H1 (cell line): Measurements from ENCODE around the gene PLLP. TPM values are rescaled to one million over a fixed set of nuclear protein-coding genes. Genes with fewer than 3 reads are reported as not detected.

Source experiments
- CTCF ChIA-PET: fragments of 300-600 bp; sonication (Branson Sonifier 250); formaldehyde crosslinking; loops from one replicate; lab custom pipeline; 2021; ENCODE audit not compliant: partially characterized antibody; lab: Charles Lee
- POLR2A ChIA-PET: fragments of 300-600 bp; sonication (Branson Sonifier 250); formaldehyde crosslinking; loops from one replicate; lab custom pipeline; 2021; ENCODE audit warnings: inconsistent platforms; ENCODE audit not compliant: partially characterized antibody; lab: Charles Lee
- DNase-seq, 2 experiments: peaks; one replicate each; pipeline versions ENCODE4 v3.0.0 to v3.0.0-alpha.2; 2010 to 2022; ENCODE audit warnings: low spot score in 2 of 2, low read depth in 1 of 2, mixed read lengths in 1 of 2
- FAIRE-seq: peaks from 2 replicates; lab custom pipeline; 2011; peaks lifted over from hg19 to GRCh38; lab: Jason Lieb, UNC
- H2AFZ ChIP-seq: 2 replicates; pipeline ENCODE4 v1.8.1; 2012; ENCODE audit warnings: low read length, inconsistent platforms
- H2AK5ac ChIP-seq: 2 replicates; pipeline ENCODE4 v1.6.1; 2013; ENCODE audit warnings: low read depth, low read length
- H2BK120ac ChIP-seq: replicated peaks from 2 replicates; pipeline ENCODE3; 2013; ENCODE audit warnings: low read depth, low read length, inconsistent platforms
- H2BK12ac ChIP-seq: 2 replicates; pipeline ENCODE4 v1.6.1; 2013; ENCODE audit warnings: low read depth, low read length
- H2BK15ac ChIP-seq: 2 replicates; pipeline ENCODE4 v1.6.1; 2013; ENCODE audit warnings: low read length
- H2BK20ac ChIP-seq: 2 replicates; pipeline ENCODE4 v1.6.1; 2013; ENCODE audit warnings: low read length
- H2BK5ac ChIP-seq: 2 replicates; pipeline ENCODE4 v1.6.1; 2013; ENCODE audit warnings: low read depth, low read length
- H3K14ac ChIP-seq: 2 replicates; pipeline ENCODE4 v1.6.1; 2013; ENCODE audit warnings: inconsistent platforms; ENCODE audit not compliant: insufficient read length
- H3K18ac ChIP-seq: 2 replicates; pipeline ENCODE4 v1.6.1; 2013; ENCODE audit warnings: low read length; ENCODE audit errors: extremely low read depth
- H3K23ac ChIP-seq: 2 replicates; pipeline ENCODE4 v1.6.1; 2013; ENCODE audit warnings: inconsistent platforms; ENCODE audit not compliant: insufficient read length
- H3K23me2 ChIP-seq: 2 replicates; pipeline ENCODE4 v1.6.1; 2013; ENCODE audit warnings: low read depth, low read length
- H3K27ac ChIP-seq: 2 replicates; pipeline ENCODE4 v1.6.1; 2011; ENCODE audit warnings: low read depth, low read length, inconsistent platforms
- H3K27me3 ChIP-seq, 4 experiments: replicated peaks in 1 of 4; 1 replicate in 1 of 4; 2 replicates in 3 of 4; pipeline versions ENCODE4 v1.6.1 to v1.8.1; 2011 to 2013; ENCODE audit warnings: low read length in 3 of 4, mild to moderate bottlenecking in 3 of 4, inconsistent platforms in 2 of 4, mixed read lengths in 2 of 4, moderate library complexity in 1 of 4; ENCODE audit not compliant: control insufficient read depth in 3 of 4, insufficient read depth in 3 of 4; ENCODE audit errors: extremely low read depth in 1 of 4
- H3K36me3 ChIP-seq, 4 experiments: 2 replicates each; pipeline versions ENCODE4 v1.6.1 to v1.8.1; 2011 to 2013; ENCODE audit warnings: mild to moderate bottlenecking in 4 of 4, low read length in 3 of 4, moderate library complexity in 2 of 4, control low read depth in 1 of 4, inconsistent platforms in 1 of 4; ENCODE audit not compliant: insufficient read depth in 4 of 4, control insufficient read depth in 2 of 4
- H3K4ac ChIP-seq: replicated peaks from 2 replicates; pipeline ENCODE3; 2013; ENCODE audit warnings: low read length, low read depth, mixed read lengths, inconsistent platforms; ENCODE audit not compliant: insufficient read length
- H3K4me1 ChIP-seq, 4 experiments: replicated peaks in 1 of 4; 1 replicate in 1 of 4; 2 replicates in 3 of 4; pipeline versions ENCODE4 v1.6.1 to v1.8.1; 2011 to 2013; ENCODE audit warnings: low read length in 3 of 4, inconsistent platforms in 2 of 4, mixed read lengths in 1 of 4; ENCODE audit not compliant: insufficient read depth in 4 of 4, control insufficient read depth in 3 of 4
- H3K4me2 ChIP-seq, 2 experiments: 2 replicates each; pipeline versions ENCODE4 v1.6.1 to v1.8.1; 2011 to 2013; ENCODE audit warnings: low read depth in 2 of 2, low read length in 2 of 2, control low read depth in 1 of 2, inconsistent platforms in 1 of 2, mild to moderate bottlenecking in 1 of 2; ENCODE audit not compliant: insufficient read depth in 1 of 2
- H3K4me3 ChIP-seq, 4 experiments: fragments of 200-600, 300-600 bp in 1 of 4; sonication (generic), shearing (Covaris generic), sonication (Bioruptor Twin) in 1 of 4; 2 replicates each; pipeline versions ENCODE4 v1.5.1 to v1.8.1; 2011 to 2016; ENCODE audit warnings: low read length in 4 of 4, low read depth in 3 of 4, control low read depth in 2 of 4, inconsistent platforms in 2 of 4, mild to moderate bottlenecking in 2 of 4, mixed read lengths in 1 of 4, moderate library complexity in 1 of 4; ENCODE audit not compliant: insufficient read depth in 2 of 4; ENCODE audit errors: extremely low read depth in 1 of 4
- H3K56ac ChIP-seq: replicated peaks from 2 replicates; pipeline ENCODE3; 2013; ENCODE audit warnings: low read depth, mild to moderate bottlenecking, mixed read lengths, low read length, inconsistent platforms; ENCODE audit not compliant: insufficient read length
- H3K79me1 ChIP-seq: 2 replicates; pipeline ENCODE4 v1.6.1; 2013; ENCODE audit warnings: low read depth, low read length, control low read depth
- H3K79me2 ChIP-seq, 2 experiments: 2 replicates each; pipeline versions ENCODE4 v1.6.1 to v1.8.1; 2012 to 2013; ENCODE audit warnings: low read length in 2 of 2, mild to moderate bottlenecking in 2 of 2, inconsistent platforms in 1 of 2; ENCODE audit not compliant: insufficient read depth in 2 of 2, control insufficient read depth in 1 of 2
- H3K9ac ChIP-seq, 4 experiments: replicated peaks in 1 of 4; 1 replicate in 1 of 4; 2 replicates in 3 of 4; pipeline versions ENCODE4 v1.6.1 to v1.8.1; 2011 to 2013; ENCODE audit warnings: low read depth in 3 of 4, low read length in 3 of 4, control low read depth in 2 of 4, mild to moderate bottlenecking in 2 of 4, moderate library complexity in 2 of 4, inconsistent platforms in 1 of 4; ENCODE audit errors: extremely low read depth in 1 of 4
- H3K9me3 ChIP-seq, 2 experiments: 2 replicates each; pipeline versions ENCODE4 v1.6.1 to v1.8.1; 2012 to 2013; ENCODE audit warnings: mild to moderate bottlenecking in 2 of 2, moderate library complexity in 2 of 2, control low read depth in 1 of 2, inconsistent platforms in 1 of 2, low read depth in 1 of 2, low read length in 1 of 2, mixed read lengths in 1 of 2; ENCODE audit not compliant: insufficient read depth in 2 of 2
- H4K20me1 ChIP-seq, 2 experiments: replicated peaks in 1 of 2; 2 replicates each; pipeline versions ENCODE3 to v1.8.1; 2011 to 2013; ENCODE audit warnings: inconsistent platforms in 2 of 2, low read length in 2 of 2, mild to moderate bottlenecking in 1 of 2; ENCODE audit not compliant: insufficient read depth in 2 of 2, control insufficient read depth in 1 of 2
- H4K5ac ChIP-seq: 2 replicates; pipeline ENCODE4 v1.6.1; 2013; ENCODE audit warnings: low read length, low read depth, mixed read lengths, inconsistent platforms; ENCODE audit not compliant: insufficient read length
- H4K8ac ChIP-seq: 2 replicates; pipeline ENCODE4 v1.8.0; 2013; ENCODE audit warnings: mild to moderate bottlenecking, moderate library complexity, low read length, inconsistent platforms; ENCODE audit not compliant: insufficient read depth; ENCODE audit errors: extremely low read depth
- H4K91ac ChIP-seq: replicated peaks from 2 replicates; pipeline ENCODE3; 2013; ENCODE audit warnings: low read length, mixed read lengths, inconsistent platforms; ENCODE audit not compliant: insufficient read length
- BACH1 ChIP-seq: IDR thresholded peaks from 2 replicates; pipeline ENCODE4 v1.6.1; 2012; ENCODE audit warnings: low read length, improper control_type of control experiment
- BRCA1 ChIP-seq: IDR thresholded peaks from 2 replicates; pipeline ENCODE4 v1.6.1; 2012; ENCODE audit warnings: low read depth, low read length, improper control_type of control experiment
- CHD2 ChIP-seq: IDR thresholded peaks from 2 replicates; pipeline ENCODE4 v1.6.1; 2012; ENCODE audit warnings: low read length, improper control_type of control experiment
- CREB1 ChIP-seq: IDR thresholded peaks from 2 replicates; pipeline ENCODE4 v1.6.1; 2012; ENCODE audit warnings: inconsistent platforms
- HDAC6 ChIP-seq: IDR thresholded peaks from one replicate; pipeline ENCODE4 v1.7.1; 2012; ENCODE audit warnings: low read depth, mild to moderate bottlenecking, inconsistent platforms, low read length, moderate library complexity
- JUND ChIP-seq: IDR thresholded peaks from 2 replicates; pipeline ENCODE4 v1.6.1; 2011; ENCODE audit warnings: mild to moderate bottlenecking, improper control_type of control experiment, low read length
- KDM4A ChIP-seq: IDR thresholded peaks from one replicate; pipeline ENCODE4 v1.7.1; 2012; ENCODE audit warnings: low read depth, mild to moderate bottlenecking, moderate library complexity, low read length, inconsistent platforms; ENCODE audit not compliant: severe bottlenecking
- NANOG ChIP-seq: IDR thresholded peaks from 2 replicates; pipeline ENCODE4 v1.6.1; 2011; ENCODE audit warnings: low read length, low read depth, mild to moderate bottlenecking, inconsistent platforms; ENCODE audit not compliant: insufficient read depth, poor library complexity, severe bottlenecking
- SIN3A ChIP-seq, 2 experiments: IDR thresholded peaks in 1 of 2; conservative IDR thresholded peaks in 1 of 2; 2 replicates each; pipeline ENCODE4 v1.6.1; 2011 to 2012; ENCODE audit warnings: low read length in 2 of 2, improper control_type of control experiment in 1 of 2, low read depth in 1 of 2, mild to moderate bottlenecking in 1 of 2
- TAF1 ChIP-seq: IDR thresholded peaks from 2 replicates; pipeline ENCODE4 v1.6.1; 2011; ENCODE audit warnings: mild to moderate bottlenecking, low read depth, low read length
- TEAD4 ChIP-seq: IDR thresholded peaks from 2 replicates; pipeline ENCODE4 v1.6.1; 2012; ENCODE audit warnings: low read depth, low read length, inconsistent platforms, mixed read lengths
- WGBS, 2 experiments: shearing (Covaris generic) in 1 of 2; methylation state at CpG; one replicate each; pipeline versions ENCODE4 v1.1.6 to v1.1.7; 2013 to 2015; ENCODE audit warnings: low lambda C conversion rate in 2 of 2, mixed read lengths in 2 of 2, inconsistent platforms in 1 of 2, low coverage in 1 of 2, missing lambda C conversion rate in 1 of 2; ENCODE audit not compliant: insufficient replicate concordance in 2 of 2, insufficient coverage in 1 of 2, insufficient read length in 1 of 2; ENCODE audit errors: extremely low coverage in 1 of 2, missing lambda C conversion rate in 1 of 2; 5-methylcytosine and 5-hydroxymethylcytosine counted together
- polyA plus RNA-seq, 7 experiments: library from polyadenylated mRNA; depleted of rRNA in 3 of 7; stranded (reverse) in 5 of 7; unstranded in 2 of 7; fragments of >200 nt in 5 of 7; fragments of 200-250 nt in 2 of 7; gene quantifications; 1 replicate in 5 of 7; 2 replicates in 1 of 7; 4 replicates in 1 of 7; pipeline versions ENCODE4 v1.2.1 to v1.2.3, GENCODE V29; 2011 to 2013; ENCODE audit warnings: missing spikeins in 2 of 7, mixed read lengths in 2 of 7
- total RNA-seq: library from RNA; stranded (reverse); fragmentation: NEBNext Ultra II Directional; extraction: Animal tissue kit (Norgen Biotek cat#: 25700); gene quantifications from 2 replicates; pipeline ENCODE4 v1.2.1, GENCODE V29; 2021

The PLLP gene
- total and polyA plus RNA-seq, 2 of the 8 experiments (the other 6 are each of a cell fraction or from before 2014, with no cell fraction given), result 2.9 to 10.6 TPM

DNA sequence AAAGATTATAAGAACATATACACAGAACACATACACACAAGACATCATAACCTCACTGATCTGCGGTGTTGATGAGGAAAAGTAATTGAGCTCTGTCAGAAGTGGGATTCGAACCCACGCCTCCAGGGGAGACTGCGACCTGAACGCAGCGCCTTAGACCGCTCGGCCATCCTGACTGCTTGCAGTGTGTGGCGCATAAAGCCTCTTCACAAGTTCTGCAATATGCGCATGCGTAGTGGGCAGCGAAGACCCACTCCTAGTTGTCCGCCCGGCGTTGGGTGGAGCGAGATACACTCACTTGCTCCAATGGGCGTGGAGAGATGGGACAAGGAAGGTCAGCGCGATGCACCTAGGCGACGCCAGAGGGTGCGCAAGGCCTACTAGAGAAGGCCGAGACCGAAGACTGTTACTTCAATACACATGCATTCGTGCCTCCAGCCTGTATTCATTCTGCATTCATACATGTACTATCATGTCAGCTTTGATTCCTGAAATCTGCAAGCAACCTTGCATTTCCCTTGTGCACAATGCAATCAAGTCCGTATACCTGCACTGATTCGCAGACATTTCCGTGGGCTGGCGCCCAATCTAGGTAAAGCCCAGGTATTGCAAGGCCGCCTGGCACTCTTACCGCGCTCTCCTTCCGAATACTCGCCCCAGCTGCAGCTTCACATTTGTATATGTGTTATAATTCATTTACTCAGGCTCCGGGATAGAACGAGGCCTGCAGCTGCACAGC, 16.1 kb upstream of the PLLP start:
- no peak overlapping the region for H3K23ac ChIP-seq
- no peak overlapping the region for H2BK15ac ChIP-seq
- peak overlapping the region; percentile 53 to 91 for H3K4me2 ChIP-seq
- H3K36me3 ChIP-seq, result no peaks in the 10 kb centered on the region
- no peak overlapping the region for H2BK120ac ChIP-seq
- ChIA-PET POLR2A (interaction anchor here (0.9 to 5.0 kb wide), 5 partner anchors 17 to 225 kb away, joined by 3 to 47 read pairs (median 4); partner anchors contain the start of genes POLR2C, PSME3IP1 and RSPRY1), CTCF (interaction anchor here (0.6 to 18.2 kb wide), 26 partner anchors 8 to 338 kb away, joined by 3 to 513 read pairs (median 4); partner anchors contain the start of gene CCL17)
- no peak overlapping the region for H3K56ac ChIP-seq
- H3K27me3 ChIP-seq, result peaks cover 0 to 6% (median 2%) of the 10 kb centered on the region in 4 experiments; a peak in 2 of 7 replicates
- H2BK5ac ChIP-seq, result peak overlapping the region; percentile 9; the same call in 1 of the 2 replicates
- peak overlapping the region in 1 of 4 experiments; percentile 28; a peak in 2 of 7 replicates for H3K9ac ChIP-seq
- H3K4ac ChIP-seq, result no peak overlapping the region
- no peak overlapping the region for H3K27ac ChIP-seq
- H3K14ac ChIP-seq, result no peak overlapping the region
- no peak overlapping the region for H2AK5ac ChIP-seq
- no peak overlapping the region for H4K5ac ChIP-seq
- H3K23me2 ChIP-seq, result peaks cover 6% of the 10 kb centered on the region; the same call in 1 of the 2 replicates
- no peaks in the 10 kb centered on the region for H4K20me1 ChIP-seq
- H3K4me1 ChIP-seq, result peaks cover 0 to 5% (median 2%) of the 10 kb centered on the region in 4 experiments; a peak in 3 of 7 replicates
- peak; percentile 98 to 100 for DNase-seq
- peak overlapping the region; percentile 8 for H4K91ac ChIP-seq
- H3K4me3 ChIP-seq, result peak overlapping the region; percentile 76 to 90 (median 82)
- no peaks in the 10 kb centered on the region for H3K79me1 ChIP-seq
- H3K18ac ChIP-seq, result no peak overlapping the region
- WGBS, 2 experiments, result 2% methylated on average over 36 of the region's 36 CpGs; no CpG with 5 or more reads in 1 of the 2 experiments
- 0 out of 2 replicates have a peak overlapping the region, but pooled peaks have one; percentile 32 for H2BK12ac ChIP-seq
- no peaks in the 10 kb centered on the region for H3K9me3 ChIP-seq
- H2BK20ac ChIP-seq, result no peak overlapping the region
- no peaks in the 10 kb centered on the region for H3K79me2 ChIP-seq
- peak; percentile 95 for FAIRE-seq
- H4K8ac ChIP-seq, result no peak overlapping the region
- H2AFZ ChIP-seq, result peak overlapping the region; percentile 99
- no peak for TF ChIP-seq NANOG
- peak in 1 of 2 experiments; percentile 86; a peak in 2 of 4 replicates for TF ChIP-seq SIN3A (conservative IDR thresholded peaks at IDR 0.05 in 1 of 2, IDR thresholded peaks at IDR 0.05 in 1 of 2; ENCODE audit: low read depth in 1 of 2, low read length in 2 of 2)
- peak; percentile 30; the same call in 1 of the 2 replicates for TF ChIP-seq BRCA1
- no peak for TF ChIP-seq CREB1
- peak; percentile 19; the same call in 1 of the 2 replicates for TF ChIP-seq JUND
- peak; percentile 39 for TF ChIP-seq KDM4A
- TF ChIP-seq TAF1, result 0 out of 2 replicates have a peak, but pooled peaks have one; percentile 13
- peak; percentile 84; the same call in 1 of the 2 replicates for TF ChIP-seq TEAD4
- peak; percentile 87 for TF ChIP-seq BACH1
- no peak for TF ChIP-seq HDAC6
- peak; percentile 23; the same call in 1 of the 2 replicates for TF ChIP-seq CHD2
